Caco-2 (cell line): Measurements from ENCODE around the gene NTSR2. TPM values are rescaled to one million over a fixed set of nuclear protein-coding genes. Genes with fewer than 3 reads are reported as not detected.

Experiments
- BruUV-seq: library from RNA; stranded (reverse); fragments of 400-500 nt; replicated peaks from 2 replicates; lab custom pipeline; 2021; lab: Mats Ljungman, UMichigan
- CTCF ChIA-PET: fragments of 300-600 bp; sonication (Branson Sonifier 250); formaldehyde crosslinking; loops from one replicate; lab custom pipeline; 2022; ENCODE audit warnings: antibody characterized with exemption; lab: Charles Lee
- POLR2A ChIA-PET: fragments of 300-600 bp; sonication (Branson Sonifier 250); formaldehyde crosslinking; loops from one replicate; lab custom pipeline; 2022; ENCODE audit warnings: antibody characterized with exemption; lab: Charles Lee
- DNase-seq, 2 experiments: peaks; one replicate each; pipeline versions ENCODE4 v3.0.0 to v3.0.0-alpha.2; 2020 to 2022
- H3K27me3 ChIP-seq: replicated peaks from 2 replicates; pipeline ENCODE4 v1.6.0; 2011; ENCODE audit warnings: low read length; ENCODE audit not compliant: control insufficient read depth, insufficient read depth
- H3K36me3 ChIP-seq: 2 replicates; pipeline ENCODE4 v1.5.1; 2011; ENCODE audit warnings: low read length; ENCODE audit not compliant: control insufficient read depth, insufficient read depth
- H3K4me1 ChIP-seq: fragments of 250-450 bp; sonication (Bioruptor Pico); 2 replicates; pipeline ENCODE4 v1.5.1; 2020; ENCODE audit warnings: mild to moderate bottlenecking
- H3K4me3 ChIP-seq: 2 replicates; pipeline ENCODE4 v1.5.1; 2011; ENCODE audit warnings: low read depth, mild to moderate bottlenecking, control low read depth, low read length
- H3K9me3 ChIP-seq: fragments of 250-450 bp; sonication (Bioruptor Pico); 2 replicates; pipeline ENCODE4 v1.5.1; 2020; ENCODE audit warnings: mild to moderate bottlenecking, moderate library complexity
- H3K27ac Mint-ChIP-seq: one replicate; pipeline ENCODE4 v1.8.0; 2022; ENCODE audit warnings: mixed read lengths; ENCODE audit not compliant: unreplicated experiment
- H3K27me3 Mint-ChIP-seq: one replicate; pipeline ENCODE4 v1.8.0; 2022; ENCODE audit warnings: mixed read lengths; ENCODE audit not compliant: insufficient read depth, unreplicated experiment
- H3K36me3 Mint-ChIP-seq: one replicate; pipeline ENCODE4 v1.8.0; 2022; ENCODE audit warnings: mild to moderate bottlenecking, mixed read lengths; ENCODE audit not compliant: insufficient read depth, unreplicated experiment
- H3K4me1 Mint-ChIP-seq: one replicate; pipeline ENCODE4 v1.8.0; 2022; ENCODE audit warnings: low read depth, mixed read lengths; ENCODE audit not compliant: unreplicated experiment
- H3K4me3 Mint-ChIP-seq: one replicate; pipeline ENCODE4 v1.8.0; 2022; ENCODE audit warnings: mild to moderate bottlenecking, moderate library complexity, mixed read lengths; ENCODE audit not compliant: unreplicated experiment
- H3K9me3 Mint-ChIP-seq: one replicate; pipeline ENCODE4 v1.8.0; 2022; ENCODE audit warnings: mixed read lengths; ENCODE audit not compliant: unreplicated experiment
- CTCF ChIP-seq, 2 experiments: fragments of 200-600 bp in 1 of 2; IDR thresholded peaks; 1 replicate in 1 of 2; 2 replicates in 1 of 2; pipeline versions ENCODE4 v1.5.1 to v1.8.0; 2011 to 2022; ENCODE audit warnings: antibody characterized with exemption in 1 of 2, control low read depth in 1 of 2, inconsistent platforms in 1 of 2, low read depth in 1 of 2, low read length in 1 of 2, mild to moderate bottlenecking in 1 of 2, moderate library complexity in 1 of 2; ENCODE audit not compliant: insufficient read depth in 1 of 2, severe bottlenecking in 1 of 2, unreplicated experiment in 1 of 2
- intact Hi-C: fragments of 100-400 bp; cut with micrococcal nuclease; formaldehyde crosslinking; loops from one replicate; pipeline ENCODE4 v1.10.0; 2022; ENCODE audit not compliant: unreplicated experiment
- total RNA-seq: library from RNA; stranded (reverse); gene quantifications from 2 replicates; pipeline ENCODE4 v1.2.3, GENCODE V29; 2022

NTSR2 gene
- total RNA-seq, 1 experiment from 2014 or later, result not detected

- Histone ChIP-seq H3K36me3 (no peaks in the 10 kb centered on the region), H3K27me3 (no peaks in the 10 kb centered on the region; the same call in 1 of the 2 replicates), H3K4me1 (no peaks in the 10 kb centered on the region), H3K9me3 (no peaks in the 10 kb centered on the region), H3K4me3 (no peak overlapping the region)
- TF ChIP-seq CTCF (IDR thresholded peaks at IDR 0.05; ENCODE audit: insufficient read depth in 1 of 2, low read depth in 1 of 2, low read length in 1 of 2, severe bottlenecking in 1 of 2, unreplicated experiment in 1 of 2), result no peak
- ChIA-PET CTCF (no interaction called here), POLR2A (no interaction called here)
- H3K4me1 Mint-ChIP-seq, result no peaks in the 10 kb centered on the region
- DNase-seq, result no peak
- no peak overlapping the region for H3K27ac Mint-ChIP-seq
- H3K9me3 Mint-ChIP-seq, result no peaks in the 10 kb centered on the region
- peaks cover 8% of the 10 kb centered on the region for H3K27me3 Mint-ChIP-seq
- H3K4me3 Mint-ChIP-seq, result no peak overlapping the region
- intact Hi-C loops, result no loop called here
- BruUV-seq, result no TSS peak
- H3K36me3 Mint-ChIP-seq, result no peaks in the 10 kb centered on the region
These were observed 40.8 kb downstream of the NTSR2 start for GRCh38 chr2:11629215-11629614.

GRCh38 chr2:11628675-11629074 is 41.3 kb downstream of the NTSR2 start:
- BruUV-seq, result no TSS peak
- H3K9me3 ChIP-seq, result no peaks in the 10 kb centered on the region
- H3K4me1 Mint-ChIP-seq, result no peaks in the 10 kb centered on the region
- no peak for DNase-seq
- H3K27me3 ChIP-seq, result no peaks in the 10 kb centered on the region; the same call in 1 of the 2 replicates
- peaks cover 8% of the 10 kb centered on the region for H3K27me3 Mint-ChIP-seq
- no peaks in the 10 kb centered on the region for H3K36me3 ChIP-seq
- intact Hi-C loops, result no loop called here
- H3K4me3 Mint-ChIP-seq, result no peak overlapping the region
- no peak for TF ChIP-seq CTCF (IDR thresholded peaks at IDR 0.05; ENCODE audit: insufficient read depth in 1 of 2, low read depth in 1 of 2, low read length in 1 of 2, severe bottlenecking in 1 of 2, unreplicated experiment in 1 of 2)
- H3K36me3 Mint-ChIP-seq, result no peaks in the 10 kb centered on the region
- POLR2A ChIA-PET, result no interaction called here
- no peak overlapping the region for H3K4me3 ChIP-seq
- CTCF ChIA-PET, result no interaction called here
- H3K9me3 Mint-ChIP-seq, result no peaks in the 10 kb centered on the region
- no peak overlapping the region for H3K27ac Mint-ChIP-seq
- no peaks in the 10 kb centered on the region for H3K4me1 ChIP-seq

- Mint-ChIP-seq H3K4me1 (no peaks in the 10 kb centered on the region), H3K9me3 (no peaks in the 10 kb centered on the region), H3K4me3 (no peak overlapping the region), H3K27me3 (peaks cover 8% of the 10 kb centered on the region), H3K27ac (no peak overlapping the region), H3K36me3 (no peaks in the 10 kb centered on the region)
- no peaks in the 10 kb centered on the region for H3K4me1 ChIP-seq
- ChIA-PET POLR2A (no interaction called here), CTCF (no interaction called here)
- no peaks in the 10 kb centered on the region for H3K36me3 ChIP-seq
- no peaks in the 10 kb centered on the region for H3K9me3 ChIP-seq
- H3K4me3 ChIP-seq, result no peak overlapping the region
- no TSS peak for BruUV-seq
- no peaks in the 10 kb centered on the region; the same call in 1 of the 2 replicates for H3K27me3 ChIP-seq
- TF ChIP-seq CTCF (IDR thresholded peaks at IDR 0.05; ENCODE audit: insufficient read depth in 1 of 2, low read depth in 1 of 2, low read length in 1 of 2, severe bottlenecking in 1 of 2, unreplicated experiment in 1 of 2), result no peak
- intact Hi-C loops, result no loop called here
- no peak for DNase-seq
These were observed 44.3 kb downstream of the NTSR2 start for GRCh38 chr2:11625671-11626070.
